ENCODE results near the gene PPP1R15A.
"Not testable (repeated sequence)": the region's sequence is repeated elsewhere in the genome, so short reads cannot be mapped to it uniquely, and the experiment has no call there.

Gene PPP1R15A

DNA sequence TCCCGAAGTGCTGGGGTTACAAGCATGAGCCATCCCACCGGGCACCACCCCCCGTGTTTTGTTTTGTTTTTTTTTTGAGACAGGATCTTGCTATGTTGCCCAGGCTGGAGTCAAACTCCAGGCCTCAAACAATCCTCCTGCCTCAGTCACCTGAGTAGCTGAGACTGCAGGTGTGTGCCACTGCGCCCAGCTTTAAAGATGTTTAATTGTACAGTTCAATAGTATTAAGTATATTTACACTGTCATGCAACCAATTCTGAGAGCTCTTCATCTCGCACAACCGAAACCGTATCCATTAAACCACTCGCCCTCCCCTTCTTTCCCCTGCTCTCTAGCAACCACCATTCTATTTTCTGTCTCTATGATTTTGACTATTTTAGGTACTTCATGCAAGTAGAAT, 43.5 kb downstream of the PPP1R15A start:
- in situ Hi-C loops (cut with MboI; ENCODE audit: low pct_unique_long_range_greater_than_20kb, low sequenced_read_pairs, unreplicated experiment), result no loop called here
- DNase-seq (ENCODE audit: low spot score), result no peak

DNA sequence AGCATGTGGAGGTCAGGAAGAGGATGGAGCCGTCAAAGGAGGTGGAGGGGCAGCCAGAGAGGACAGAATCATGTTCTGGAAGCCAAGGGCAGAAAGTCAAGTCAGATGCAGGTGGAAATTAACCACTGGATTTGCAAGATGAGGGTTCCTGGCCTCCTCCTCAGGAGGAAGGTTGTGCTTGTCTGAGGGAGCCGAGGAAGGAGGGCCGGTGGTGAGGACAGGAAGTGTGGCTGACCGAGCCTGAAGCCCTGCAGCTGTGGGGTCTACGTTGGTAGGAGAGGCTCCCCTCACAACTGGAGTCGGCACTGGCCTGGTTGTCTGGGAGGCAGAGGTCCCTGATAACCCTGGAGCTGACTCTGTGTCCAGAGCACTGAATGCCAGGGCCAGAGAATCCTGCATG, 45.9 kb downstream of the PPP1R15A start:
- in situ Hi-C loops (cut with MboI; ENCODE audit: low pct_unique_long_range_greater_than_20kb, low sequenced_read_pairs, unreplicated experiment), result no loop called here
- DNase-seq (ENCODE audit: low spot score), result no peak
- TF ChIP-seq, protein P1, sequence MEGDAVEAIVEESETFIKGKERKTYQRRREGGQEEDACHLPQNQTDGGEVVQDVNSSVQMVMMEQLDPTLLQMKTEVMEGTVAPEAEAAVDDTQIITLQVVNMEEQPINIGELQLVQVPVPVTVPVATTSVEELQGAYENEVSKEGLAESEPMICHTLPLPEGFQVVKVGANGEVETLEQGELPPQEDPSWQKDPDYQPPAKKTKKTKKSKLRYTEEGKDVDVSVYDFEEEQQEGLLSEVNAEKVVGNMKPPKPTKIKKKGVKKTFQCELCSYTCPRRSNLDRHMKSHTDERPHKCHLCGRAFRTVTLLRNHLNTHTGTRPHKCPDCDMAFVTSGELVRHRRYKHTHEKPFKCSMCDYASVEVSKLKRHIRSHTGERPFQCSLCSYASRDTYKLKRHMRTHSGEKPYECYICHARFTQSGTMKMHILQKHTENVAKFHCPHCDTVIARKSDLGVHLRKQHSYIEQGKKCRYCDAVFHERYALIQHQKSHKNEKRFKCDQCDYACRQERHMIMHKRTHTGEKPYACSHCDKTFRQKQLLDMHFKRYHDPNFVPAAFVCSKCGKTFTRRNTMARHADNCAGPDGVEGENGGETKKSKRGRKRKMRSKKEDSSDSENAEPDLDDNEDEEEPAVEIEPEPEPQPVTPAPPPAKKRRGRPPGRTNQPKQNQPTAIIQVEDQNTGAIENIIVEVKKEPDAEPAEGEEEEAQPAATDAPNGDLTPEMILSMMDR (IDR thresholded peaks at IDR 0.05; ENCODE audit: extremely low read depth, insufficient read depth, missing control alignments), result no peak

More for the DNA sequence above, 43.5 kb downstream of the PPP1R15A start:
- TF ChIP-seq, protein P1 (IDR thresholded peaks at IDR 0.05; ENCODE audit: extremely low read depth, insufficient read depth, missing control alignments), result no peak

- in situ Hi-C loops (cut with MboI; ENCODE audit: low pct_unique_long_range_greater_than_20kb, low sequenced_read_pairs, unreplicated experiment), result no loop called here
- TF ChIP-seq, protein P1 (IDR thresholded peaks at IDR 0.05; ENCODE audit: extremely low read depth, insufficient read depth, missing control alignments), result no peak
- DNase-seq (ENCODE audit: low spot score), result no peak
Observed at GRCh38 chr19:48918801-48919247, 46.6 kb downstream of the PPP1R15A start.

GRCh38 chr19:48919271-48919670, 47.0 kb downstream of the PPP1R15A start:
- in situ Hi-C loops (cut with MboI; ENCODE audit: low pct_unique_long_range_greater_than_20kb, low sequenced_read_pairs, unreplicated experiment); DNase-seq (ENCODE audit: low spot score): not testable (repeated sequence)

DNA sequence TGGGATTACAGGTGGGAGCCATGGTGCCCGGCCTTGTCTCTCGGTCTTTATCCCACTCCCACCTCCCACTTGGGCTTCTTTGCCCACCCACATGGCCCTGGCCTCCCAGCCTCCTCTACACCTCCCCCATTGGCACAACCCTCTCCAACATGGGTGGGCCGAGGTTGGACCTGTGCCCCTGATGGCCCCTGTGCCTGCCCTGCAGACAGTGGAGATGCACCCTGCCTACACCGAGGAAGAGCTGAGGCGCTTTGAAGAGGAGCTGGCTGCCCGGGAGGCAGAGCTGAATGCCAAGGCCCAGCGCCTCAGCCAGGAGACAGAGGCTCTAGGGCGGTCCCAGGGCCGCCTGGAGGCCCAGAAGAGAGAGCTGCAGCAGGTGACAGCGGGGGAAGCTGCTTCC, 48.7 kb downstream of the PPP1R15A start:
- in situ Hi-C loops (cut with MboI; ENCODE audit: low pct_unique_long_range_greater_than_20kb, low sequenced_read_pairs, unreplicated experiment), result no loop called here

GRCh38 chr19:48921721-48922500, 49.7 kb downstream of the PPP1R15A start:
- in situ Hi-C loops (cut with MboI; ENCODE audit: low pct_unique_long_range_greater_than_20kb, low sequenced_read_pairs, unreplicated experiment), result no loop called here
- no peak for DNase-seq (ENCODE audit: low spot score)
- TF ChIP-seq, protein P1 (IDR thresholded peaks at IDR 0.05; ENCODE audit: extremely low read depth, insufficient read depth, missing control alignments), result no peak

More for the DNA sequence above, 48.7 kb downstream of the PPP1R15A start:
- TF ChIP-seq, protein P1 (IDR thresholded peaks at IDR 0.05; ENCODE audit: extremely low read depth, insufficient read depth, missing control alignments), result no peak
- DNase-seq (ENCODE audit: low spot score), result no peak
